SK-N-SH treated with all-trans-retinoic acid at 6 μM for 48 hours (cell line): ENCODE measurements around the gene PABPC4L.

Experiments used
- ATAC-seq: fragments of 200-7000 bp; cut with Tn5 transposase; 3 replicates; pipeline ENCODE4 v1.9.1; 2020; ENCODE audit warnings: mild to moderate bottlenecking, moderate library complexity
- ARNTL ChIP-seq: fragments of 450-650 bp; formaldehyde crosslinking; IDR thresholded peaks from 2 replicates; pipeline ENCODE4 v1.5.0; 2020; ENCODE audit warnings: low read depth, mild to moderate bottlenecking, moderate library complexity, borderline replicate concordance
- BACH2 ChIP-seq: fragments of 250-450 bp; sonication (Bioruptor Pico); IDR thresholded peaks from 2 replicates; pipeline ENCODE4 v1.9.0; 2021; ENCODE audit warnings: mild to moderate bottlenecking, borderline replicate concordance
- CREB5 ChIP-seq: fragments of 250-450 bp; sonication (Bioruptor Pico); IDR thresholded peaks from 2 replicates; pipeline ENCODE4 v1.5.1; 2020; ENCODE audit warnings: low read depth, mild to moderate bottlenecking, moderate library complexity
- CSRNP3 ChIP-seq: fragments of 250-450 bp; sonication (Bioruptor Pico); IDR thresholded peaks from 2 replicates; pipeline ENCODE4 v1.5.1; 2021; ENCODE audit warnings: mild to moderate bottlenecking, moderate library complexity
- GLIS3 ChIP-seq: fragments of 250-450 bp; sonication (Bioruptor Pico); IDR thresholded peaks from 2 replicates; pipeline ENCODE4 v1.5.0; 2020; ENCODE audit warnings: mild to moderate bottlenecking, moderate library complexity
- ISL1 ChIP-seq: fragments of 250-450 bp; sonication (Bioruptor Pico); IDR thresholded peaks from 2 replicates; pipeline ENCODE4 v2.1.2; 2022; ENCODE audit warnings: mild to moderate bottlenecking, moderate library complexity
- OSR1 ChIP-seq: fragments of 250-450 bp; sonication (Bioruptor Pico); IDR thresholded peaks from 2 replicates; pipeline ENCODE4 v1.8.0; 2022; ENCODE audit warnings: moderate library complexity, mild to moderate bottlenecking, inconsistent platforms
- POU6F1 ChIP-seq: fragments of 250-450 bp; sonication (Bioruptor Pico); IDR thresholded peaks from 2 replicates; pipeline ENCODE4 v1.8.0; 2021; ENCODE audit warnings: low read depth, mild to moderate bottlenecking, moderate library complexity, borderline replicate concordance
- PPARA ChIP-seq: fragments of 250-450 bp; sonication (Bioruptor Pico); IDR thresholded peaks from 2 replicates; pipeline ENCODE4 v1.5.0; 2020; ENCODE audit warnings: mild to moderate bottlenecking, borderline replicate concordance
- SNAI2 ChIP-seq: fragments of 250-450 bp; sonication (Bioruptor Pico); IDR thresholded peaks from 2 replicates; pipeline ENCODE4 v1.5.0; 2020; ENCODE audit warnings: mild to moderate bottlenecking, moderate library complexity
- TCF4 ChIP-seq: fragments of 250-450 bp; sonication (Bioruptor Pico); IDR thresholded peaks from 2 replicates; pipeline ENCODE4 v1.8.0; 2021; ENCODE audit warnings: mild to moderate bottlenecking, moderate library complexity, borderline replicate concordance
- TOX ChIP-seq: fragments of 250-450 bp; sonication (Bioruptor Pico); IDR thresholded peaks from 2 replicates; pipeline ENCODE4 v1.8.0; 2021; ENCODE audit warnings: mild to moderate bottlenecking, moderate library complexity, borderline replicate concordance
- TSHZ2 ChIP-seq: fragments of 250-450 bp; sonication (Bioruptor Pico); IDR thresholded peaks from 2 replicates; pipeline ENCODE4 v1.5.0; 2020; ENCODE audit warnings: mild to moderate bottlenecking, moderate library complexity
- ZC3H10 ChIP-seq: fragments of 250-450 bp; sonication (Bioruptor Pico); IDR thresholded peaks from 2 replicates; pipeline ENCODE4 v1.5.1; 2021; ENCODE audit warnings: mild to moderate bottlenecking, moderate library complexity
- ZNF565 ChIP-seq: fragments of 450-650 bp; formaldehyde crosslinking; conservative IDR thresholded peaks from 2 replicates; pipeline ENCODE4 v1.5.0; 2020; ENCODE audit warnings: low read depth, mild to moderate bottlenecking, moderate library complexity
- ZNF70 ChIP-seq: fragments of 450-650 bp; formaldehyde crosslinking; IDR thresholded peaks from 2 replicates; pipeline ENCODE4 v1.5.0; 2020; ENCODE audit warnings: mild to moderate bottlenecking, moderate library complexity
- ZNF8 ChIP-seq: fragments of 450-650 bp; formaldehyde crosslinking; IDR thresholded peaks from 2 replicates; pipeline ENCODE4 v1.5.0; 2020; ENCODE audit warnings: mild to moderate bottlenecking, moderate library complexity

PABPC4L gene

GRCh38 chr4:134174271-134174670 is 27.3 kb downstream of the PABPC4L start:
- TF ChIP-seq CREB5 (CRISPR knock-in tag) (no peak), BACH2 (no peak), TCF4 (CRISPR knock-in tag) (no peak), CSRNP3 (CRISPR knock-in tag) (no peak), PPARA (CRISPR knock-in tag) (no peak), POU6F1 (CRISPR knock-in tag) (no peak), ZNF8 (no peak), TSHZ2 (CRISPR knock-in tag) (no peak), GLIS3 (CRISPR knock-in tag) (no peak), ZNF565 (CRISPR knock-in tag) (no peak)
- no peak for ATAC-seq

- no peak for TF ChIP-seq ZC3H10 (CRISPR knock-in tag)
- TF ChIP-seq TCF4 (CRISPR knock-in tag): no peak
- TF ChIP-seq CSRNP3 (CRISPR knock-in tag): no peak
- TF ChIP-seq ARNTL (CRISPR knock-in tag): no peak
- TF ChIP-seq SNAI2: no peak
- TF ChIP-seq, all 23 proteins: peak for 0
- ATAC-seq: no peak
Observed at GRCh38 chr4:134160211-134160610, 41.4 kb downstream of the PABPC4L start.

GRCh38 chr4:134154097-134154496 is 47.5 kb downstream of the PABPC4L start:
- no peak for ATAC-seq
- TF ChIP-seq TSHZ2 (CRISPR knock-in tag) (no peak), ZNF8 (no peak), BACH2 (no peak), OSR1 (CRISPR knock-in tag) (no peak), ISL1 (CRISPR knock-in tag) (no peak), SNAI2 (no peak)
- TF ChIP-seq, all 23 proteins: peak for 0

- TF ChIP-seq PPARA (CRISPR knock-in tag): no peak
- no peak for TF ChIP-seq ISL1 (CRISPR knock-in tag)
- no peak for TF ChIP-seq POU6F1 (CRISPR knock-in tag)
- no peak for TF ChIP-seq TSHZ2 (CRISPR knock-in tag)
- TF ChIP-seq TOX: no peak
- TF ChIP-seq SNAI2: no peak
- no peak for TF ChIP-seq ARNTL (CRISPR knock-in tag)
- TF ChIP-seq ZNF70 (CRISPR knock-in tag): no peak
- TF ChIP-seq ZNF565 (CRISPR knock-in tag): no peak
- ATAC-seq: no peak
Observed at GRCh38 chr4:134147941-134148340, 53.6 kb downstream of the PABPC4L start.
